ENCODE results near the gene BTN1A1. TPM values are rescaled to one million over a fixed set of nuclear protein-coding genes. Genes with fewer than 3 reads are reported as not detected.
A peak's percentile ranks its signal among the peaks of the same experiment; 100 is the strongest.

The BTN1A1 gene
- total RNA-seq, 1 experiment from 2014 or later, result 0.10 TPM

- in situ Hi-C loops (cut with HindIII; ENCODE audit: low pct_unique_long_range_greater_than_20kb, low sequenced_read_pairs), result no loop called here
- peak overlapping the region; percentile 48 to 52 for H3K4me3 ChIP-seq (ENCODE audit: low read depth in 2 of 2, low read length in 2 of 2)
- TF ChIP-seq REST (IDR thresholded peaks at IDR 0.05; ENCODE audit: insufficient read depth in 1 of 2, low read depth in 2 of 2, low read length in 1 of 2) (no peak), SIN3A (IDR thresholded peaks at IDR 0.05; ENCODE audit: borderline replicate concordance, insufficient read depth, low read depth, low read length) (no peak), CTCF (IDR thresholded peaks at IDR 0.05) (no peak), TCF7L2 (IDR thresholded peaks at IDR 0.05; ENCODE audit: low read depth, low read length) (no peak), POLR2AphosphoS5 (IDR thresholded peaks at IDR 0.05; ENCODE audit: low read depth, low read length) (no peak)
- intact Hi-C loops (cut with micrococcal nuclease; ENCODE audit: unreplicated experiment), result no loop called here
- no peak for ATAC-seq
- peaks cover 3% of the 10 kb centered on the region; the same call in 1 of the 2 replicates for H3K9me3 ChIP-seq (ENCODE audit: control insufficient read depth, insufficient read depth, low read depth, low read length)
- no peak for DNase-seq (ENCODE audit: low read depth, low spot score)
- H3K4me1 ChIP-seq (ENCODE audit: control insufficient read depth, insufficient read depth, low read length), result peaks cover 16% of the 10 kb centered on the region; the same call in 1 of the 2 replicates
- H3K27me3 ChIP-seq (ENCODE audit: control insufficient read depth, insufficient read depth, low read length), result no peaks in the 10 kb centered on the region
- BruUV-seq (replicated peaks), result no TSS peak
- POLR2A ChIA-PET, result interaction anchor here (0.6 kb wide), 1 partner anchor 12 kb away, joined by 3 read pairs; no protein-coding TSS in a partner anchor
- CTCF ChIA-PET, result no interaction called here
- no peaks in the 10 kb centered on the region; the same call in 1 of the 2 replicates for H3K36me3 ChIP-seq (ENCODE audit: control insufficient read depth, insufficient read depth, low read length)
- H3K27ac ChIP-seq (ENCODE audit: low read length), result peak overlapping the region; percentile 75
These were observed 26.7 kb upstream of the BTN1A1 start for GRCh38 chr6:26473429-26473757.

- peak overlapping the region; percentile 75 for H3K27ac ChIP-seq (ENCODE audit: low read length)
- ChIA-PET POLR2A (interaction anchor here (0.5 to 0.9 kb wide), 3 partner anchors 11 to 213 kb away, joined by 3 read pairs; no protein-coding TSS in a partner anchor), CTCF (no interaction called here)
- H3K9me3 ChIP-seq (ENCODE audit: control insufficient read depth, insufficient read depth, low read depth, low read length), result peaks cover 3% of the 10 kb centered on the region; the same call in 1 of the 2 replicates
- H3K4me1 ChIP-seq (ENCODE audit: control insufficient read depth, insufficient read depth, low read length), result peaks cover 16% of the 10 kb centered on the region; the same call in 1 of the 2 replicates
- H3K4me3 ChIP-seq (ENCODE audit: low read depth in 2 of 2, low read length in 2 of 2), result peak overlapping the region; percentile 48 to 52
- TF ChIP-seq REST (IDR thresholded peaks at IDR 0.05; ENCODE audit: insufficient read depth in 1 of 2, low read depth in 2 of 2, low read length in 1 of 2) (peak in 1 of 2 experiments; percentile 27; a peak in 1 of 4 replicates), POLR2AphosphoS5 (IDR thresholded peaks at IDR 0.05; ENCODE audit: low read depth, low read length) (no peak)
- intact Hi-C loops (cut with micrococcal nuclease; ENCODE audit: unreplicated experiment), result no loop called here
- H3K36me3 ChIP-seq (ENCODE audit: control insufficient read depth, insufficient read depth, low read length), result no peaks in the 10 kb centered on the region; the same call in 1 of the 2 replicates
- peak; percentile 93 for DNase-seq (ENCODE audit: low read depth, low spot score)
- in situ Hi-C loops (cut with HindIII; ENCODE audit: low pct_unique_long_range_greater_than_20kb, low sequenced_read_pairs), result no loop called here
- BruUV-seq (replicated peaks), result no TSS peak
- peak; percentile 97 for ATAC-seq
- no peaks in the 10 kb centered on the region for H3K27me3 ChIP-seq (ENCODE audit: control insufficient read depth, insufficient read depth, low read length)
These were observed 26.2 kb upstream of the BTN1A1 start for GRCh38 chr6:26473758-26474438.

All from Panc1 (cell line).